DOHH2 (cell line): Measurements from ENCODE around the gene GDF10.

Experiments used
- H3F3A ChIP-seq: fragments of 200-600 bp; sonication (generic), shearing (Covaris generic); 2 replicates; pipeline ENCODE4 v1.6.0; 2016; ENCODE audit warnings: antibody characterized with exemption, mild to moderate bottlenecking; ENCODE audit not compliant: control insufficient read depth, insufficient read depth
- H3K27ac ChIP-seq: fragments of 200-600 bp; sonication (generic); 2 replicates; pipeline ENCODE4 v1.5.1; 2014; ENCODE audit warnings: low read depth, mild to moderate bottlenecking, low read length, moderate library complexity
- H3K27me3 ChIP-seq: fragments of 200-600 bp; sonication (generic); 2 replicates; pipeline ENCODE4 v1.6.1; 2014; ENCODE audit warnings: mild to moderate bottlenecking, low read length, mixed read lengths; ENCODE audit not compliant: control insufficient read depth
- H3K36me3 ChIP-seq: fragments of 200-600 bp; sonication (generic); 2 replicates; pipeline ENCODE4 v1.6.1; 2014; ENCODE audit warnings: mild to moderate bottlenecking, low read length, moderate library complexity, mixed read lengths; ENCODE audit not compliant: control insufficient read depth
- H3K4me1 ChIP-seq: fragments of 200-600 bp; sonication (generic); 2 replicates; pipeline ENCODE4 v1.6.1; 2014; ENCODE audit warnings: mild to moderate bottlenecking, low read length, mixed read lengths; ENCODE audit not compliant: control insufficient read depth
- H3K4me2 ChIP-seq: fragments of 200-600 bp; sonication (generic); 2 replicates; pipeline ENCODE4 v1.6.0; 2014; ENCODE audit warnings: mild to moderate bottlenecking, low read length, moderate library complexity
- H3K4me3 ChIP-seq: fragments of 200-600 bp; sonication (generic); 2 replicates; pipeline ENCODE4 v1.5.1; 2014; ENCODE audit warnings: mild to moderate bottlenecking, low read length, mixed read lengths
- H3K79me2 ChIP-seq: fragments of 200-600 bp; sonication (generic); 2 replicates; pipeline ENCODE4 v1.6.1; 2014; ENCODE audit warnings: mild to moderate bottlenecking, low read length, mixed read lengths; ENCODE audit not compliant: control insufficient read depth
- H3K9me2 ChIP-seq: fragments of 200-600 bp; sonication (generic); replicated peaks from 2 replicates; pipeline ENCODE4 v1.6.1; 2014; ENCODE audit warnings: mild to moderate bottlenecking, low read length, mixed read lengths; ENCODE audit not compliant: control insufficient read depth
- H3K9me3 ChIP-seq: fragments of 200-600 bp; sonication (generic); 2 replicates; pipeline ENCODE4 v1.6.1; 2014; ENCODE audit warnings: antibody characterized with exemption, low read length, mixed read lengths; ENCODE audit not compliant: control insufficient read depth, insufficient read depth
- H4K20me1 ChIP-seq: fragments of 200-600 bp; sonication (generic); 2 replicates; pipeline ENCODE4 v1.6.0; 2014; ENCODE audit warnings: low read depth, mild to moderate bottlenecking, antibody characterized with exemption, low read length, moderate library complexity; ENCODE audit not compliant: control insufficient read depth, insufficient read depth
- CTCF ChIP-seq: fragments of 200-600 bp; sonication (generic); IDR thresholded peaks from one replicate; pipeline ENCODE4 v1.5.1; 2014; ENCODE audit warnings: antibody characterized with exemption, mild to moderate bottlenecking, low read depth, low read length; ENCODE audit not compliant: poor library complexity, severe bottlenecking
- EZH2phosphoT487 ChIP-seq: fragments of 200-600 bp; sonication (generic); IDR thresholded peaks from 2 replicates; pipeline ENCODE4 v1.6.1; 2017; ENCODE audit warnings: borderline replicate concordance, mild to moderate bottlenecking, antibody characterized with exemption, low read length, moderate library complexity, mixed read lengths

The GDF10 gene

GRCh38 chr10:47315421-47315820, 15.4 kb downstream of the GDF10 start:
- Histone ChIP-seq H3K4me2 (no peak overlapping the region), H3K4me3 (no peak overlapping the region), H4K20me1 (no peaks in the 10 kb centered on the region), H3K27ac (no peak overlapping the region), H3K79me2 (no peaks in the 10 kb centered on the region), H3K9me2 (no peaks in the 10 kb centered on the region), H3K9me3 (no peaks in the 10 kb centered on the region), H3K36me3 (no peaks in the 10 kb centered on the region), H3F3A (no peaks in the 10 kb centered on the region), H3K4me1 (no peaks in the 10 kb centered on the region), H3K27me3 (no peaks in the 10 kb centered on the region)
- TF ChIP-seq EZH2phosphoT487 (no peak), CTCF (no peak)

GRCh38 chr10:47316131-47316530, 16.1 kb downstream of the GDF10 start:
- no peak for TF ChIP-seq EZH2phosphoT487
- no peak for TF ChIP-seq CTCF

GRCh38 chr10:47317251-47317650, 17.3 kb downstream of the GDF10 start:
- TF ChIP-seq CTCF (no peak), EZH2phosphoT487 (no peak)
- no peaks in the 10 kb centered on the region for H3F3A ChIP-seq

More at GRCh38 chr10:47316131-47316530, 16.1 kb downstream of the GDF10 start:
- Histone ChIP-seq H3K79me2 (no peaks in the 10 kb centered on the region), H3F3A (no peaks in the 10 kb centered on the region), H3K27me3 (no peaks in the 10 kb centered on the region), H4K20me1 (no peaks in the 10 kb centered on the region), H3K9me2 (no peaks in the 10 kb centered on the region), H3K36me3 (no peaks in the 10 kb centered on the region), H3K4me1 (no peaks in the 10 kb centered on the region), H3K9me3 (no peaks in the 10 kb centered on the region), H3K4me3 (no peak overlapping the region), H3K27ac (no peak overlapping the region), H3K4me2 (no peak overlapping the region)

GRCh38 chr10:47318706-47319105, 18.7 kb downstream of the GDF10 start:
- H3K27me3 ChIP-seq, result no peaks in the 10 kb centered on the region
- no peak for TF ChIP-seq CTCF
- no peak for TF ChIP-seq EZH2phosphoT487

More at GRCh38 chr10:47317251-47317650, 17.3 kb downstream of the GDF10 start:
- H3K4me3 ChIP-seq, result no peak overlapping the region
- no peaks in the 10 kb centered on the region for H3K27me3 ChIP-seq
- H3K79me2 ChIP-seq, result no peaks in the 10 kb centered on the region
- H3K27ac ChIP-seq, result no peak overlapping the region
- H3K4me2 ChIP-seq, result no peak overlapping the region
- no peaks in the 10 kb centered on the region for H3K9me3 ChIP-seq
- H3K36me3 ChIP-seq, result no peaks in the 10 kb centered on the region
- H4K20me1 ChIP-seq, result no peaks in the 10 kb centered on the region
- no peaks in the 10 kb centered on the region for H3K4me1 ChIP-seq
- no peaks in the 10 kb centered on the region for H3K9me2 ChIP-seq

More at GRCh38 chr10:47318706-47319105, 18.7 kb downstream of the GDF10 start:
- Histone ChIP-seq H4K20me1 (no peaks in the 10 kb centered on the region), H3K36me3 (no peaks in the 10 kb centered on the region), H3K4me3 (no peak overlapping the region), H3K4me2 (no peak overlapping the region), H3K9me3 (no peaks in the 10 kb centered on the region), H3K27ac (no peak overlapping the region), H3K9me2 (no peaks in the 10 kb centered on the region), H3K4me1 (no peaks in the 10 kb centered on the region), H3F3A (no peaks in the 10 kb centered on the region), H3K79me2 (no peaks in the 10 kb centered on the region)
